Ishikawa (cell line): ENCODE measurements around the gene TM9SF3.

Experiments used
- CREB1 ChIP-seq: IDR thresholded peaks from 2 replicates; pipeline ENCODE4 v1.6.1; 2012; ENCODE audit warnings: low read depth
- EP300 ChIP-seq: IDR thresholded peaks from 2 replicates; pipeline ENCODE4 v1.6.1; 2012; ENCODE audit warnings: borderline replicate concordance
- YY1 ChIP-seq: IDR thresholded peaks from 2 replicates; pipeline ENCODE4 v1.6.1; 2012; ENCODE audit warnings: low read depth

DNA sequence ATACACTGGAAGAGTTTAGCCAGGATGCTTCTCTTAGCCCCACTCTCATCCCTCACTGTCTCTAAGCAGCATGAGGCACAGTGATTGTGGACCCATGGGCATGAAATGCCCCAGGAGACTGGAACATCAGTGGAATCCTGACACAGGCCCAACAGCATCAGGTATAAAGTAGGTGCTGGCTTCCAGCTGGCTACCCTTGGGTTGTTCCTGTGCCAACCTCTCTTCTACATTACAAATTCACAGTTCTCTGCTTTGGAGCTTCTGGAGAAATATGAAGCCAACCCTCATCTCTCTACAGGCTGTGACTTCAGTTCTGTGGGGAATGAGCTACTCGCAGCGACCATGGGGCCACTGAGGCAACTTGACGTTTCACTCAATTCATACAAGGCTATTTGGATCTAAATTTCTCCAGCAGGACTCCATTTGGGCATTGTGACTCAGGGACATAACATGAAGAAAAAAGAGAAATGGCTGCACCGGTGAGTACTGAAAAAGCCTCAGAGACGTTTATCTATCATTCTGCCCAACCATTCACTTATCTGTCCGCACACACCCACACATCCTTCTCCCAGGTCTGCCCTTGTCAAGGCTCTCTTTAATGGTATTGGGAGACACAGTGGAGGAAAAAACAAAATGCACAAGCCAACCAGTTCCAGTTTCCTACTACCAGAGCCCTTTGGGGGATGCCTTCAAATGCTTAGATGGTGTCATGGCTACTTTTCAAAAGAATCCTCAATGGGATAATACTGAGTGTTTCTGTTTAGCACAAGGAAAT is 35.4 kb upstream of the TM9SF3 start:
- TF ChIP-seq CREB1 (no peak), EP300 (no peak), YY1 (no peak)
